Activated T-helper 9 cell treated with anti-CD3 and anti-CD28 coated beads, Interleukin-2, amount 50 U/mL, for 16 hours (primary cell): ENCODE measurements around the gene CCR5.
"Not testable (repeated sequence)": the region's sequence is repeated elsewhere in the genome, so short reads cannot be mapped to it uniquely, and the experiment has no call there.

ENCODE experiments used
- DNase-seq: peaks from one replicate; pipeline ENCODE4 v3.0.0-alpha.2; 2020; ENCODE audit warnings: low read depth

CCR5 gene

GRCh38 chr3:46386205-46386604, 15.5 kb downstream of the CCR5 start:
- DNase-seq = no peak

- DNase-seq = not testable (repeated sequence)
Observed at GRCh38 chr3:46388847-46389246, 18.1 kb downstream of the CCR5 start.

- no peak for DNase-seq
Observed at GRCh38 chr3:46389306-46389705, 18.6 kb downstream of the CCR5 start.

GRCh38 chr3:46391526-46391925, 20.8 kb downstream of the CCR5 start:
- not testable (repeated sequence) for DNase-seq

- DNase-seq = no peak
Observed at GRCh38 chr3:46393011-46393410, 22.3 kb downstream of the CCR5 start.

GRCh38 chr3:46393554-46394434, 23.0 kb downstream of the CCR5 start:
- DNase-seq = no peak

- DNase-seq = no peak
Observed at GRCh38 chr3:46395210-46395661, 24.5 kb downstream of the CCR5 start.

GRCh38 chr3:46395766-46396530, 25.2 kb downstream of the CCR5 start:
- no peak for DNase-seq

- DNase-seq = no peak
Observed at GRCh38 chr3:46397111-46397510, 26.4 kb downstream of the CCR5 start.

- no peak for DNase-seq
Observed at GRCh38 chr3:46398186-46398955, 27.6 kb downstream of the CCR5 start.

GRCh38 chr3:46399098-46399497, 28.4 kb downstream of the CCR5 start:
- DNase-seq = no peak

- DNase-seq = no peak
Observed at GRCh38 chr3:46399557-46399956, 28.8 kb downstream of the CCR5 start.

GRCh38 chr3:46400000-46400734, 29.4 kb downstream of the CCR5 start:
- no peak for DNase-seq

- DNase-seq = no peak
Observed at GRCh38 chr3:46400846-46401245, 30.1 kb downstream of the CCR5 start.

- no peak for DNase-seq
Observed at GRCh38 chr3:46401579-46401978, 30.8 kb downstream of the CCR5 start.

- not testable (repeated sequence) for DNase-seq
Observed at GRCh38 chr3:46402902-46403301, 32.2 kb downstream of the CCR5 start.

- no peak for DNase-seq
Observed at GRCh38 chr3:46405301-46406019, 34.7 kb downstream of the CCR5 start.

GRCh38 chr3:46406443-46406787, 35.7 kb downstream of the CCR5 start:
- DNase-seq = no peak

GRCh38 chr3:46406788-46407611, 36.3 kb downstream of the CCR5 start, which contains the start of the genes CCR5AS and CCRL2:
Gene CCR5AS, minus strand, starts transcription at chr3:46407066.
Gene CCRL2, plus strand, starts transcription at chr3:46407259. Its CDS starts 821 bp downstream, at chr3:46408080.
- peak; percentile 4 for DNase-seq

- DNase-seq = no peak
Observed at GRCh38 chr3:46407970-46408369, 37.2 kb downstream of the CCR5 start.
